Measurements from ENCODE around the gene PASD1. TPM values are rescaled to one million over a fixed set of nuclear protein-coding genes. Genes with fewer than 3 reads are reported as not detected.

PASD1 gene
- total RNA-seq, 2 donors from 2014 or later = not detected

DNA sequence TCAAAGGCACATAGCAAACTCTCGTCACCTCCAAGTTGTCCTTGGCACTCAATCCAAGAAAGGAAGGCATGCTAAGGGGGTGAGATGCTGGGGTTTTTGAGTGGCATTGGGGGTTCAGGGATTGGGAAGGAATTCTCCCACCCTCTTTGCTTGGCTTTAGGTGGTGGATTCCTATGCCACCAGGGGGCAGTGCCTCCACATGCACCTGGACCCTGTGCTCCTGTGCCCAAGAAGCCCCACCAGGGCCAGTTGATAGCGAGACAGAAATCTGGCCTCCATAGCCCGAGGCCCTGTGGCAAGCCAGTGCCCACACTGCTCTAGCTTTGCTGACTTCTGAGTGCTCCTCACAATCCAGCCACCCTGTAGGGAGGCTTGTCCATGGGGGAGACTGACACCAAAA, 150.4 kb downstream of the PASD1 start:
- Histone ChIP-seq H3K36me3 (no peaks in the 10 kb centered on the region), H3K27ac (no peak overlapping the region), H3K27me3 (replicated peaks; ENCODE audit: insufficient read depth) (no peaks in the 10 kb centered on the region), H3K4me3 (no peak overlapping the region), H3K9me3 (no peaks in the 10 kb centered on the region), H3K4me1 (ENCODE audit: control insufficient read depth in 1 of 2, low read depth in 2 of 2) (no peaks in the 10 kb centered on the region)
- TF ChIP-seq, protein P1, sequence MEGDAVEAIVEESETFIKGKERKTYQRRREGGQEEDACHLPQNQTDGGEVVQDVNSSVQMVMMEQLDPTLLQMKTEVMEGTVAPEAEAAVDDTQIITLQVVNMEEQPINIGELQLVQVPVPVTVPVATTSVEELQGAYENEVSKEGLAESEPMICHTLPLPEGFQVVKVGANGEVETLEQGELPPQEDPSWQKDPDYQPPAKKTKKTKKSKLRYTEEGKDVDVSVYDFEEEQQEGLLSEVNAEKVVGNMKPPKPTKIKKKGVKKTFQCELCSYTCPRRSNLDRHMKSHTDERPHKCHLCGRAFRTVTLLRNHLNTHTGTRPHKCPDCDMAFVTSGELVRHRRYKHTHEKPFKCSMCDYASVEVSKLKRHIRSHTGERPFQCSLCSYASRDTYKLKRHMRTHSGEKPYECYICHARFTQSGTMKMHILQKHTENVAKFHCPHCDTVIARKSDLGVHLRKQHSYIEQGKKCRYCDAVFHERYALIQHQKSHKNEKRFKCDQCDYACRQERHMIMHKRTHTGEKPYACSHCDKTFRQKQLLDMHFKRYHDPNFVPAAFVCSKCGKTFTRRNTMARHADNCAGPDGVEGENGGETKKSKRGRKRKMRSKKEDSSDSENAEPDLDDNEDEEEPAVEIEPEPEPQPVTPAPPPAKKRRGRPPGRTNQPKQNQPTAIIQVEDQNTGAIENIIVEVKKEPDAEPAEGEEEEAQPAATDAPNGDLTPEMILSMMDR (IDR thresholded peaks at IDR 0.05) = no peak
- ATAC-seq (ENCODE audit: insufficient number of reproducible peaks, low FRiP score, low read depth) (no peak), DNase-seq (ENCODE audit: low spot score) (no peak)

DNA sequence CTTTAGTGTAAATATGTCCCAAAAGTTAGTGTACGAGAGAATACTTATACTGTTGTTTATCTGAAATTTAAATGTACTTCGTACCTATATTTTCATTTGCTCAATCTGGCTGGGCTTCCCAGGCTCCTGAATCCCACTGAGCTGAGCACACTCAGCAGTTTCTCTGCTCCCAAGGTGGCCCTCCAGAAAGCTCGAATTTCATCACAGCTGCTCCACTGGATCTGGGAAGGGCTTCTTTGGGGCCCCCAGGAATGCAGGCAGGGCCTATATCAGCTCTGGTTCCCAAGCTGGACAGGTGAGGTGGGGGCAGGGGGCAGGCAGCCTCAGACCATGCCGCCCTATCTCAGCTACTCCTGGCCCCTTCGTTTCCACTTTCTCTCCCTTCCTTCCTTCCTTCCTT, 150.9 kb downstream of the PASD1 start:
- H3K27me3 ChIP-seq (replicated peaks; ENCODE audit: insufficient read depth) = no peaks in the 10 kb centered on the region
- H3K27ac ChIP-seq = no peak overlapping the region
- no peaks in the 10 kb centered on the region for H3K36me3 ChIP-seq
- H3K9me3 ChIP-seq = no peaks in the 10 kb centered on the region
- no peak for DNase-seq (ENCODE audit: low spot score)
- no peaks in the 10 kb centered on the region for H3K4me1 ChIP-seq (ENCODE audit: control insufficient read depth in 1 of 2, low read depth in 2 of 2)
- no peak for ATAC-seq (ENCODE audit: insufficient number of reproducible peaks, low FRiP score, low read depth)
- H3K4me3 ChIP-seq = no peak overlapping the region
- TF ChIP-seq, protein P1 (IDR thresholded peaks at IDR 0.05) = no peak

DNA sequence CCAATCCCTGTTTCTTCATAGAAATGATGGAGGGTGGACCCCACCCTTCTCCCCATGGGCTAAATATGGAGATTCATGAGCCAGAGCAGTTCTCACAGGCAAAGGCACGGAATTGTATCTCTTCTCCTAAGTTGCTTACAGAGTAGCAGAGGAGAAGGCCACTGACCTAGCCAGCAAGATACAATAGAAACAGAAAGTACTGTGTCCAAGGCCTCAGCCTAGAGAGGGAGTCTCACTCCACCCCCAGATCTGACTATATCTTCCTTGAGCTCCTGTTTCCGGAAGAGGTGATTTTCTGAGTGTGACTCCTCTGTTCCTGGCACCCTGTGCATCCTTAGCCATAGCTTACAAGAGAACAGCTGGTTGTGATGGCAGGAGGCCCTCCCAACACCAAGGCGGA, 152.3 kb downstream of the PASD1 start, which contains the start of gene FATE1:
Gene FATE1 (plus strand): TSS at position 284 of the 400 bp plus-strand sequence. CDS start 85 bp downstream, at position 369.
- Histone ChIP-seq H3K36me3 (no peaks in the 10 kb centered on the region), H3K27me3 (replicated peaks; ENCODE audit: insufficient read depth) (no peaks in the 10 kb centered on the region), H3K4me3 (no peak within 1 kb of the TSS), H3K27ac (no peak within 1 kb of the TSS), H3K9me3 (no peaks in the 10 kb centered on the region), H3K4me1 (ENCODE audit: control insufficient read depth in 1 of 2, low read depth in 2 of 2) (no peaks in the 10 kb centered on the region)
- DNase-seq (ENCODE audit: low spot score) = no peak
- no peak for ATAC-seq (ENCODE audit: insufficient number of reproducible peaks, low FRiP score, low read depth)
- TF ChIP-seq, protein P1 (IDR thresholded peaks at IDR 0.05) = no peak

DNA sequence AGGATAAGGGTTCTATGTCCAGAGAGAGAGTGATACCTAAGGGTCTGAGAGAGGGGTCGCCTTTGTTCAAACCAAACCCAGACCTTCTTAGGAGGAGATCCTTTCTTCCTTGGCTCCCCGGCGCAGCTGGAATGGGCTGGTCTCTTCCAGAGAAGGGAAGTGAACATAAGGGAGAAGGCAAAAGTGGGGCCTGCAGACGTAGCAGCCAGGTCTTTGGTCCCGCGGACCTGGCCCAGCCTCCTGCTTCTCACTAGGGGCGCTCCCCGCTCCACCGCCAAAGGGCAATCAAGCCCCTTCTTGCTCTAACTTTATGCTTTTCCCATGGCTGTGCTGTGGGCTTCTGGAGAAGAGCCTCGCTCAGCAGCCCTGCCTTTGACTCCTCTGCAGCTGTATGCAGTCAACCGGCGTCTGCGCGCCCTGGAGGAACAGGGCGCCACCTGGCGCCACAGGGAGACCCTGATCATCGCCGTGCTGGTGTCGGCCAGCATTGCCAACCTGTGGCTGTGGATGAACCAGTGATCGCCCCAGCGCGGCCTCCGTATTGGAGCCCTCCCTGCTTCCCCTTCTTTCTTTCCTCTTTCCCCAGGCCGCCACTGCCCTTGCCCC, 158.9 kb downstream of the PASD1 start:
- H3K9me3 ChIP-seq = no peaks in the 10 kb centered on the region
- no peak for DNase-seq (ENCODE audit: low spot score)
- ATAC-seq (ENCODE audit: insufficient number of reproducible peaks, low FRiP score, low read depth) = no peak

DNA sequence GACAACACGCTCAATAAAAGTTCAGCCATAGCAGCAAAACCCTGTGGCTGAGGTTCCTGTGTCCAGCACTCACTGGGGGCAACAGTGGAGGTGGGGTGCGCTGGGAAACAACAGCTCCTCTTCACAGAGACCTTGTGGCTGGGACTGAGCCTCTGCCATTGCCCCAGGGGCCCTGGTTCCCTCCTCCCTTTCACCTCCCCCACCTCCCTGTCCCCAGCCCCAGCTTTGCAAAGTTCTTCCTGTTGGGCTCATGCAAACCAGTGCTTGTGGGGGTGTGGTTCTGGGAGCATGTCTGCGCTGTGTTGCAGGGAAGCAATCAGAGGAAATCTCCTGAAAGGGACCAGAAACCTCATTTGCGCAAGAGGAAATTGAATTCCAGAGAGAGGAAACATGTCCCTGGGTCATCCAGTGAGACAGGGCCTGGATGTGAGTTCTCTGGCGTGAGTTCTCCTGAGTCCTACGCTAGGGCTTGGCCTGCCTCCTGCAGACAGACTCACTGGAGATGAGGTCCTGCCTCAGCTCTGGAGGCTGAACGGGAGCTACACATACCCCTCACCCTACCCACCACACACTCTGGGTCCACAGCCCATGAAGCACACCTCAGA, 159.8 kb downstream of the PASD1 start:
- Histone ChIP-seq H3K27me3 (replicated peaks; ENCODE audit: insufficient read depth) (no peaks in the 10 kb centered on the region), H3K4me3 (no peak overlapping the region), H3K36me3 (no peaks in the 10 kb centered on the region), H3K27ac (no peak overlapping the region), H3K4me1 (ENCODE audit: control insufficient read depth in 1 of 2, low read depth in 2 of 2) (no peaks in the 10 kb centered on the region), H3K9me3 (no peaks in the 10 kb centered on the region)
- TF ChIP-seq, protein P1 (IDR thresholded peaks at IDR 0.05) = no peak
- no peak for DNase-seq (ENCODE audit: low spot score)
- ATAC-seq (ENCODE audit: insufficient number of reproducible peaks, low FRiP score, low read depth) = no peak

More for the DNA sequence above, 158.9 kb downstream of the PASD1 start:
- Histone ChIP-seq H3K4me3 (no peak overlapping the region), H3K27ac (no peak overlapping the region), H3K27me3 (replicated peaks; ENCODE audit: insufficient read depth) (no peaks in the 10 kb centered on the region), H3K36me3 (no peaks in the 10 kb centered on the region), H3K4me1 (ENCODE audit: control insufficient read depth in 1 of 2, low read depth in 2 of 2) (no peaks in the 10 kb centered on the region)
- TF ChIP-seq, protein P1 (IDR thresholded peaks at IDR 0.05) = no peak

Measured in thoracic aorta (tissue), 2 donors.